Progenitor cell of endocrine pancreas (in vitro differentiated cells): ENCODE measurements around the gene DPT. TPM values are rescaled to one million over a fixed set of nuclear protein-coding genes. Genes with fewer than 3 reads are reported as not detected.

Experiments used
- DNase-seq: peaks from one replicate; pipeline ENCODE4 v3.0.0; 2021; ENCODE audit warnings: low spot score; ENCODE audit not compliant: unreplicated experiment
- H3K27ac Mint-ChIP-seq: 2 replicates; pipeline ENCODE4 v1.8.0; 2021; ENCODE audit warnings: mild to moderate bottlenecking, moderate library complexity, mixed read lengths
- H3K27me3 Mint-ChIP-seq: 2 replicates; pipeline ENCODE4 v1.8.0; 2021; ENCODE audit warnings: mixed read lengths
- H3K36me3 Mint-ChIP-seq: 2 replicates; pipeline ENCODE4 v1.8.0; 2022; ENCODE audit warnings: mixed read lengths; ENCODE audit not compliant: insufficient read depth
- H3K4me1 Mint-ChIP-seq: 2 replicates; pipeline ENCODE4 v1.8.0; 2021; ENCODE audit warnings: low read depth, mixed read lengths
- H3K4me3 Mint-ChIP-seq: 2 replicates; pipeline ENCODE4 v1.8.0; 2021; ENCODE audit warnings: low read depth, mild to moderate bottlenecking, moderate library complexity, mixed read lengths
- H3K9me3 Mint-ChIP-seq: 2 replicates; pipeline ENCODE4 v1.8.0; 2021; ENCODE audit warnings: low read depth, mixed read lengths
- total RNA-seq: library from RNA; stranded (reverse); gene quantifications from 2 replicates; pipeline ENCODE4 v1.2.1, GENCODE V29; 2021
- TF ChIP-seq, protein P1 (sequence below): fragments of 200-600 bp; sonication (generic); IDR thresholded peaks from one replicate; pipeline ENCODE4 v1.5.0; 2021; ENCODE audit warnings: antibody characterized with exemption, mild to moderate bottlenecking; ENCODE audit not compliant: unreplicated experiment

Gene DPT
- total RNA-seq, 1 donor from 2014 or later, result not detected

DNA sequence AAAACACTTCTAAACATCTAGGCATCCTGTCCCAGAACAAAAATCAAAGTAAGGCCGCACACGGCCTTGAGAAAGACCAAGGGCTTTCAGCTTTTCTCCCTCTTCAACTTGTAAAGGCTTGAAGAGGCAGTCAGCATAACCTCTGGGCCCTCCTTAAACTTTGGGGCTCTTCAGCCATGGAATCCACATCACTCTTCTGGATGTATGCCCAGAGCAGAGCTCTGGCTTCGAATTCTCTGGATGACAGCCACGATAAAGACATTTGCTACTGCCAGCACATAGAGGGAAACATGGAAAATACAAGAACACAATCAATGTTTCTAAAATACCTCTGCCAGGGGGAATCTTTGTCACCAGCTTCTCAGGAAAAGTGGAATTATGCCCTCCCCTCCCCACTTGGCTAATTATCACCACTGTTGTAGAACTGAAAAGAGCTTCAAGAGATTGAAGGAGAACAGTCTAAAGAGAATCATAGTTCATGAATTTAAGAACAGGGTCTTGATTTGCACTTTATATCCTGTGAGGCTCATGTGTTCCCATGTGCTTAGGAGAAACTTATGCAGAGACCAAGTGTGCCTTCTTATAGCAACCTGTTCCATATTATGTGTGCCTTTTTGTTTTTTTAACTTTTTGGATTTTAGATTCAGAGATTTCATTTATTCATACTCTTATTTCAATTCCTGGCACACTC, 39.0 kb upstream of the DPT start:
- Mint-ChIP-seq H3K4me1 (peaks cover 5% of the 10 kb centered on the region), H3K27me3 (no peaks in the 10 kb centered on the region), H3K36me3 (no peaks in the 10 kb centered on the region), H3K9me3 (no peaks in the 10 kb centered on the region), H3K4me3 (no peak overlapping the region), H3K27ac (no peak overlapping the region)
- DNase-seq, result no peak
- TF ChIP-seq, protein P1, sequence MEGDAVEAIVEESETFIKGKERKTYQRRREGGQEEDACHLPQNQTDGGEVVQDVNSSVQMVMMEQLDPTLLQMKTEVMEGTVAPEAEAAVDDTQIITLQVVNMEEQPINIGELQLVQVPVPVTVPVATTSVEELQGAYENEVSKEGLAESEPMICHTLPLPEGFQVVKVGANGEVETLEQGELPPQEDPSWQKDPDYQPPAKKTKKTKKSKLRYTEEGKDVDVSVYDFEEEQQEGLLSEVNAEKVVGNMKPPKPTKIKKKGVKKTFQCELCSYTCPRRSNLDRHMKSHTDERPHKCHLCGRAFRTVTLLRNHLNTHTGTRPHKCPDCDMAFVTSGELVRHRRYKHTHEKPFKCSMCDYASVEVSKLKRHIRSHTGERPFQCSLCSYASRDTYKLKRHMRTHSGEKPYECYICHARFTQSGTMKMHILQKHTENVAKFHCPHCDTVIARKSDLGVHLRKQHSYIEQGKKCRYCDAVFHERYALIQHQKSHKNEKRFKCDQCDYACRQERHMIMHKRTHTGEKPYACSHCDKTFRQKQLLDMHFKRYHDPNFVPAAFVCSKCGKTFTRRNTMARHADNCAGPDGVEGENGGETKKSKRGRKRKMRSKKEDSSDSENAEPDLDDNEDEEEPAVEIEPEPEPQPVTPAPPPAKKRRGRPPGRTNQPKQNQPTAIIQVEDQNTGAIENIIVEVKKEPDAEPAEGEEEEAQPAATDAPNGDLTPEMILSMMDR, result no peak

DNA sequence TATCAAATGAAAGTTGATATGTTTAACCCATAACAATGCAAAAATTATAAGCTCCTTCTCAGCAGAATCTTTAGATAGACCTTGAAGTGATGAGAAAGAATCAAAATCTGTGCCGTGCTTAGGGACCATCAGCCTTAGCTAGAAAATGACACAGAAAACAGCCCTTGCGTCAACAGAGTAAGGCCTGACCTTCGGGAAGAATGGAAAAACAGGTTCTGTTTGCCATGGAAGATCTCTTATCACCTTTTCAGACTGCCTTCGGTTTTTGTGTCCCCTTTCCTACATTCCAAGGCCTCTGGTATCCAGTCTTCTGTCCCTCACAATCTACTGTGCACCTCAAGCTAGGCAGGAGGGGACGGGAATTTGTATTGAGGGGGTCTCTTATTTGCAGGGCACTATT, 37.6 kb upstream of the DPT start:
- Mint-ChIP-seq H3K27ac (no peak overlapping the region), H3K4me1 (peaks cover 5% of the 10 kb centered on the region), H3K9me3 (no peaks in the 10 kb centered on the region), H3K27me3 (no peaks in the 10 kb centered on the region), H3K36me3 (no peaks in the 10 kb centered on the region), H3K4me3 (no peak overlapping the region)
- TF ChIP-seq, protein P1, result no peak
- no peak for DNase-seq

DNA sequence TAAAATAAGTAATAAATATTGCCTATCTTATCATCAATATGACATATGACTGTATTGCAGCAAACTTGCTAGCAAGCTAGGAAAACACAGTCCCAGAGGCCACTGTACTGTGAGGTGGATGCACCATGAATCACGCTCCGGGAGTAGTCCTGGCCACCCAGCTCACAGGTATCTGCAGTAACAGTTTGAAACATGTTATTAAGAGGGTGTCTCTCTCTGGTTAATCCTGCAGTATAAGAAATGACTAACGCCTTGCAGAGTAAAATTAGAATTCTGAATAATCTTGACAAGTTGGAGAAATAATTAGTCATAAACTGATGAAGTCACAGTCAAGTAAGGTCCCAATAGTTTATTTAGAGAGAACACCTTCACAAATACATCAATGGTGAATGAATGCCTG, 34.0 kb upstream of the DPT start:
- Mint-ChIP-seq H3K27me3 (no peaks in the 10 kb centered on the region), H3K36me3 (no peaks in the 10 kb centered on the region), H3K27ac (no peak overlapping the region), H3K4me3 (no peak overlapping the region), H3K9me3 (no peaks in the 10 kb centered on the region), H3K4me1 (peaks cover 16% of the 10 kb centered on the region)
- TF ChIP-seq, protein P1, result no peak
- no peak for DNase-seq

DNA sequence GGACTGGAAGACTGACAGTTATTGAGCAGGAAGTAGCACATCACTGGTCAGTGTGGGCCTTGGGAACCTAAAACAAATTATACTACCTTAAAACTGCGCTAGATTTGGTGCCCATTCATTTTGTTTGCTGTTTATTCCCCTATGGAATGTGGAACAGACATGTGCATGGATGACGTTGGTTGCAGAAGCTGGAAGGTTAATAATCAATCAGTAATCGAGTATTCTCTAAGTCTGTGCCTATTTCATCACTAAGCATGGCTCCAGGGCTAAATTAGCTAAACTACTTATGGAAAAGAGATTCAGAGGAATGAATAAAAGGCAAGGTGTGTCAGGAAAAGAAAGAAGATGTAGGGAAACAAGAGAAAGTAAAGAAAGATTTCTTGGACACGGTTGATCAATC, 33.5 kb upstream of the DPT start:
- Mint-ChIP-seq H3K27me3 (no peaks in the 10 kb centered on the region), H3K4me3 (no peak overlapping the region), H3K27ac (no peak overlapping the region), H3K4me1 (peaks cover 16% of the 10 kb centered on the region), H3K36me3 (no peaks in the 10 kb centered on the region), H3K9me3 (no peaks in the 10 kb centered on the region)
- TF ChIP-seq, protein P1, result no peak
- no peak for DNase-seq

DNA sequence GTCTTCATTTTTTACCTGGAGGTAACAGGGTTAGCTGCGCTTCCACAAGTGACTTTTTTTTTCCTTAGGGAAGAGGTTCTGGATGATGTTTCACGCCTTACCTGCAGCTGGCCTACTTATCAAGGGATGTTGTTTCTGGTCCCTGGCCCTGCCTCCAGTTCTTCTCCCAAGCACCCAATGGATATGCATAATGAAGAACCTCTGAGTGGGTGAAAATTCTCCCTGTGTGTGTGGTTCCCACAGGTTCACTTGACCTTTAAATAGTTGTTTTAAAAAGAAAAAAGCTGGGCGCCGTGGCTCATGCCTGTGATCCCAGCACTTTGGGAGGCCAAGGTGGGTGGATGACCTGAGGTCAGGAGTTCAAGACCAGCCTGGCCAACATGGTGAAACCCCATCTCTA, 31.8 kb upstream of the DPT start:
- Mint-ChIP-seq H3K9me3 (no peaks in the 10 kb centered on the region), H3K27me3 (no peaks in the 10 kb centered on the region), H3K27ac (no peak overlapping the region), H3K4me3 (no peak overlapping the region), H3K36me3 (no peaks in the 10 kb centered on the region), H3K4me1 (peaks cover 11% of the 10 kb centered on the region)
- TF ChIP-seq, protein P1, result no peak
- no peak for DNase-seq
